WTC11 (cell line): ENCODE measurements around the gene CNGA2. TPM values are rescaled to one million over a fixed set of nuclear protein-coding genes. Genes with fewer than 3 reads are reported as not detected.

Experiments
- ATAC-seq: fragments of 200-7000 bp; cut with Tn5 transposase; 2 replicates; pipeline ENCODE4 v1.10.0; 2021; ENCODE audit warnings: mild to moderate bottlenecking, moderate library complexity
- CTCF ChIA-PET: fragments of 300-600 bp; sonication (Branson Sonifier 250); formaldehyde crosslinking; loops from one replicate; lab custom pipeline; 2021; ENCODE audit warnings: antibody characterized with exemption; lab: Charles Lee
- POLR2A ChIA-PET: fragments of 350-600 bp; sonication (Branson Sonifier 250); formaldehyde crosslinking; loops from one replicate; lab custom pipeline; 2021; ENCODE audit warnings: antibody characterized with exemption; lab: Charles Lee
- DNase-seq: peaks from one replicate; pipeline ENCODE4 v3.0.0; 2021; ENCODE audit warnings: low spot score
- H3K27ac Mint-ChIP-seq: 2 replicates; pipeline ENCODE4 v1.8.0; 2021; ENCODE audit warnings: mixed read lengths
- H3K27me3 Mint-ChIP-seq: 2 replicates; pipeline ENCODE4 v1.8.0; 2021; ENCODE audit warnings: low read depth, mild to moderate bottlenecking, moderate library complexity, mixed read lengths
- H3K36me3 Mint-ChIP-seq: 2 replicates; pipeline ENCODE4 v1.8.0; 2021; ENCODE audit warnings: mixed read lengths
- H3K4me1 Mint-ChIP-seq: 2 replicates; pipeline ENCODE4 v1.8.0; 2022; ENCODE audit warnings: mixed read lengths
- H3K4me3 Mint-ChIP-seq: 2 replicates; pipeline ENCODE4 v1.8.0; 2021; ENCODE audit warnings: mild to moderate bottlenecking, moderate library complexity, mixed read lengths
- H3K9me3 Mint-ChIP-seq: 2 replicates; pipeline ENCODE4 v1.8.0; 2021; ENCODE audit warnings: mixed read lengths
- AFF4 ChIP-seq: sonication (generic); formaldehyde crosslinking; IDR thresholded peaks from 2 replicates; pipeline ENCODE4 v1.8.1; 2023; ENCODE audit warnings: mild to moderate bottlenecking, missing genetic modification reagents, borderline replicate concordance
- ATF6 ChIP-seq: sonication (generic); formaldehyde crosslinking; IDR thresholded peaks from 2 replicates; pipeline ENCODE4 v1.8.1; 2023; ENCODE audit warnings: mild to moderate bottlenecking, missing genetic modification reagents
- CDX4 ChIP-seq: fragments of 250-450 bp; sonication (Bioruptor Pico); IDR thresholded peaks from 2 replicates; pipeline ENCODE4 v1.9.0; 2021; ENCODE audit warnings: moderate library complexity, mild to moderate bottlenecking, inconsistent platforms, borderline replicate concordance
- CREM ChIP-seq: sonication (generic); formaldehyde crosslinking; IDR thresholded peaks from 2 replicates; pipeline ENCODE4 v1.8.1; 2022; ENCODE audit warnings: mild to moderate bottlenecking, missing genetic modification reagents, moderate library complexity
- FOXK1 ChIP-seq: sonication (generic); formaldehyde crosslinking; IDR thresholded peaks from 2 replicates; pipeline ENCODE4 v1.8.0; 2022; ENCODE audit warnings: mild to moderate bottlenecking, moderate library complexity, missing genetic modification reagents
- GABPB1 ChIP-seq: sonication (generic); formaldehyde crosslinking; IDR thresholded peaks from 2 replicates; pipeline ENCODE4 v1.8.1; 2023; ENCODE audit warnings: mild to moderate bottlenecking, missing genetic modification reagents
- HMGA2 ChIP-seq: fragments of 250-450 bp; sonication (Bioruptor Pico); IDR thresholded peaks from 2 replicates; pipeline ENCODE4 v1.4.0; 2021; ENCODE audit warnings: mild to moderate bottlenecking, moderate library complexity
- KAT7 ChIP-seq: sonication (generic); formaldehyde crosslinking; IDR thresholded peaks from 2 replicates; pipeline ENCODE4 v1.8.1; 2023; ENCODE audit warnings: missing genetic modification reagents, mild to moderate bottlenecking, borderline replicate concordance
- MLX ChIP-seq: sonication (generic); formaldehyde crosslinking; IDR thresholded peaks from 2 replicates; pipeline ENCODE4 v1.8.1; 2023; ENCODE audit warnings: mild to moderate bottlenecking, missing genetic modification reagents, moderate library complexity
- MXD4 ChIP-seq: fragments of 250-450 bp; sonication (Bioruptor Pico); IDR thresholded peaks from 2 replicates; pipeline ENCODE4 v1.8.0; 2021; ENCODE audit warnings: mild to moderate bottlenecking, moderate library complexity, borderline replicate concordance
- MYBL2 ChIP-seq: sonication (generic); formaldehyde crosslinking; IDR thresholded peaks from 2 replicates; pipeline ENCODE4 v1.8.1; 2023; ENCODE audit warnings: mild to moderate bottlenecking, moderate library complexity, missing genetic modification reagents
- PRRX2 ChIP-seq: fragments of 250-450 bp; sonication (Bioruptor Pico); IDR thresholded peaks from 2 replicates; pipeline ENCODE4 v1.8.0; 2021; ENCODE audit warnings: mild to moderate bottlenecking
- RELA ChIP-seq: sonication (generic); formaldehyde crosslinking; IDR thresholded peaks from 2 replicates; pipeline ENCODE4 v1.8.1; 2022; ENCODE audit warnings: missing genetic modification reagents, mild to moderate bottlenecking, borderline replicate concordance
- SOX15 ChIP-seq: fragments of 250-450 bp; sonication (Bioruptor Pico); IDR thresholded peaks from 2 replicates; pipeline ENCODE4 v1.9.0; 2021; ENCODE audit warnings: mild to moderate bottlenecking
- TEAD1 ChIP-seq: sonication (generic); formaldehyde crosslinking; IDR thresholded peaks from 2 replicates; pipeline ENCODE4 v1.8.0; 2022; ENCODE audit warnings: mild to moderate bottlenecking, missing genetic modification reagents
- USF1 ChIP-seq: sonication (generic); formaldehyde crosslinking; IDR thresholded peaks from 2 replicates; pipeline ENCODE4 v1.8.0; 2022; ENCODE audit warnings: mild to moderate bottlenecking, missing genetic modification reagents
- ZMAT4 ChIP-seq: fragments of 250-450 bp; sonication (Bioruptor Pico); IDR thresholded peaks from 2 replicates; pipeline ENCODE4 v1.9.0; 2021; ENCODE audit warnings: mild to moderate bottlenecking
- ZNF423 ChIP-seq: fragments of 250-450 bp; sonication (Bioruptor Pico); IDR thresholded peaks from 2 replicates; pipeline ENCODE4 v2.1.2; 2022; ENCODE audit warnings: mild to moderate bottlenecking, moderate library complexity
- ZNF671 ChIP-seq: fragments of 250-450 bp; sonication (Bioruptor Pico); IDR thresholded peaks from 2 replicates; pipeline ENCODE4 v1.8.0; 2021; ENCODE audit warnings: mild to moderate bottlenecking
- ZSCAN18 ChIP-seq: fragments of 250-450 bp; sonication (Bioruptor Pico); IDR thresholded peaks from 2 replicates; pipeline ENCODE4 v2.1.2; 2022; ENCODE audit warnings: mild to moderate bottlenecking, moderate library complexity
- total RNA-seq: library from RNA; stranded (reverse); gene quantifications from 3 replicates; pipeline ENCODE4 v1.2.3, GENCODE V29; 2021

The CNGA2 gene
- total RNA-seq, 1 experiment from 2014 or later = not detected

GRCh38 chrX:151711154-151711553, 23.4 kb upstream of the CNGA2 start:
- POLR2A ChIA-PET = no interaction called here
- no peak for TF ChIP-seq PRRX2 (CRISPR knock-in tag)
- no peak for TF ChIP-seq ZSCAN18
- TF ChIP-seq ZNF671 (CRISPR knock-in tag) = no peak
- no peak for TF ChIP-seq AFF4
- no peak for TF ChIP-seq ATF6
- TF ChIP-seq SOX15 = no peak
- TF ChIP-seq RELA (CRISPR knock-in tag) = no peak
- no peak for TF ChIP-seq FOXK1 (CRISPR knock-in tag)
- no peak for TF ChIP-seq USF1
- TF ChIP-seq ZMAT4 (CRISPR knock-in tag) = no peak
- no peak for TF ChIP-seq MXD4 (CRISPR knock-in tag)
- no peak for TF ChIP-seq HMGA2 (CRISPR knock-in tag)
- TF ChIP-seq CREM (CRISPR knock-in tag) = no peak
- TF ChIP-seq KAT7 (CRISPR knock-in tag) = no peak
- TF ChIP-seq MYBL2 (CRISPR knock-in tag) = no peak
- TF ChIP-seq CDX4 (CRISPR knock-in tag) = no peak
- no peak for TF ChIP-seq TEAD1 (CRISPR knock-in tag)
- TF ChIP-seq GABPB1 (CRISPR knock-in tag) = no peak
- no peak for TF ChIP-seq MLX
- no peak for TF ChIP-seq ZNF423
- TF ChIP-seq, all 79 proteins: peak for 0
- Mint-ChIP-seq H3K9me3 (no peaks in the 10 kb centered on the region), H3K36me3 (no peaks in the 10 kb centered on the region), H3K27ac (no peak overlapping the region), H3K4me3 (no peak overlapping the region), H3K4me1 (peaks cover 25% of the 10 kb centered on the region), H3K27me3 (no peaks in the 10 kb centered on the region)
- ATAC-seq = no peak; the same call in none of the 2 replicates
- DNase-seq = no peak
- CTCF ChIA-PET = interaction anchor here (0.6 to 2.7 kb wide), 4 partner anchors 11 to 1110 kb away, joined by 3 to 15 read pairs (median 7); no protein-coding TSS in a partner anchor
